ENCODE data around the gene NCAPH2.

DNA sequence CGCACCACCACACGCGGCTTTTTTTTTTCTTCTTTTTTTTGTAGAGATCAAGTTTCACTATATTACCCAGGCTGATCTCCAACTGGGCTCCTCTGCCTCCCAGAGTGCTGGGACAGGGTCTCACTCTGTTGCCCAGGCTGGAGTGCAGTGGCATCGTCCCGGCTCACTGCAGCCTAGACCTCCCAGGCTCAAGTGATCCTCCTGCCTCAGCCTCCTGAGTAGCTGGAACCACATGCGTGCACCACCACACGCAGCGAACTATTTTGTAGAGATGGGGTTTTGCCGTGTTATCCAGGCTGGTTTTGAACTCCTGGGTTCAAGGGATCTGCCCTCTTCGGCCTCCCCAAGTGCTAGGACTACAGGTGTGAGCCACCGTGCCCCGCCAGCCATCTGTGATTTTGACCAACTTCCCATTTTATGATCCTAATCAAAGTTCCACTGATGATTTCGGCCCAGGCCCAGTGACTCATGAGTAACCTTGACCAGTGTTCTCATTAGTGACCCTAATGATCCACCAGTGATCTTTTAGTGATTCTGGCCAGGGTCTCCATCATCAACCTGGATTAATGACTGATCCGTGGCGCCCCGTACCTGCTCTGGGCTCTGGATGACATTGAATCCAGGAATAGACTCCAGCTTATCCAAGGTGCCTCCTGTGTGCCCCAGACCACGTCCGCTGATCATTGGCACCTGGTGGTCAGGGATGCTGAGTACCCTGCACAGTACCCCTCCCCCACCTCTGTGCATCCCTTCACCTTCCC is 20.1 kb downstream of the NCAPH2 start:
- TF ChIP-seq TOX (CRISPR knock-in tag; IDR thresholded peaks at IDR 0.05; ENCODE audit: borderline replicate concordance) (no peak), ZNF565 (CRISPR knock-in tag; conservative IDR thresholded peaks at IDR 0.05; ENCODE audit: low read depth) (no peak), ZFP30 (CRISPR knock-in tag; IDR thresholded peaks at IDR 0.05) (no peak), ZFP3 (CRISPR knock-in tag; IDR thresholded peaks at IDR 0.05) (no peak), SNAI2 (CRISPR knock-in tag; IDR thresholded peaks at IDR 0.05) (no peak), ZNF70 (CRISPR knock-in tag; IDR thresholded peaks at IDR 0.05) (no peak), ZNF8 (CRISPR knock-in tag; IDR thresholded peaks at IDR 0.05) (no peak), PPARA (CRISPR knock-in tag; IDR thresholded peaks at IDR 0.05; ENCODE audit: borderline replicate concordance) (no peak), RARB (CRISPR knock-in tag; IDR thresholded peaks at IDR 0.05) (no peak)
- TF ChIP-seq, protein P1, sequence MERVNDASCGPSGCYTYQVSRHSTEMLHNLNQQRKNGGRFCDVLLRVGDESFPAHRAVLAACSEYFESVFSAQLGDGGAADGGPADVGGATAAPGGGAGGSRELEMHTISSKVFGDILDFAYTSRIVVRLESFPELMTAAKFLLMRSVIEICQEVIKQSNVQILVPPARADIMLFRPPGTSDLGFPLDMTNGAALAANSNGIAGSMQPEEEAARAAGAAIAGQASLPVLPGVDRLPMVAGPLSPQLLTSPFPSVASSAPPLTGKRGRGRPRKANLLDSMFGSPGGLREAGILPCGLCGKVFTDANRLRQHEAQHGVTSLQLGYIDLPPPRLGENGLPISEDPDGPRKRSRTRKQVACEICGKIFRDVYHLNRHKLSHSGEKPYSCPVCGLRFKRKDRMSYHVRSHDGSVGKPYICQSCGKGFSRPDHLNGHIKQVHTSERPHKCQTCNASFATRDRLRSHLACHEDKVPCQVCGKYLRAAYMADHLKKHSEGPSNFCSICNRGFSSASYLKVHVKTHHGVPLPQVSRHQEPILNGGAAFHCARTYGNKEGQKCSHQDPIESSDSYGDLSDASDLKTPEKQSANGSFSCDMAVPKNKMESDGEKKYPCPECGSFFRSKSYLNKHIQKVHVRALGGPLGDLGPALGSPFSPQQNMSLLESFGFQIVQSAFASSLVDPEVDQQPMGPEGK (CRISPR knock-in tag; IDR thresholded peaks at IDR 0.05; ENCODE audit: borderline replicate concordance), result no peak

All from SK-N-SH treated with all-trans-retinoic acid at 6 μM for 48 hours (cell line).